Naive B cell (primary cell): ENCODE results near the gene PDCD2. TPM values are rescaled to one million over a fixed set of nuclear protein-coding genes. Genes with fewer than 3 reads are reported as not detected.
"Not testable (repeated sequence)": the region's sequence is repeated elsewhere in the genome, so short reads cannot be mapped to it uniquely, and the experiment has no call there.

Experiments used
- ATAC-seq, 2 donors: fragments of 150-1000 bp; cut with Tn5 transposase; 2 replicates each; pipeline ENCODE4 v1.10.0; 2021; ENCODE audit warnings: low read depth in 2 of 2, mild to moderate bottlenecking in 2 of 2, moderate library complexity in 2 of 2
- DNase-seq: peaks from one replicate; pipeline ENCODE4 v3.0.0; 2022
- H3K27ac Mint-ChIP-seq, 6 donors: one replicate each; pipeline ENCODE4 v1.8.0; 2020 to 2022; ENCODE audit warnings: mild to moderate bottlenecking in 6 of 6, mixed read lengths in 6 of 6, moderate library complexity in 5 of 6, inconsistent platforms in 2 of 6
- H3K27me3 Mint-ChIP-seq, 3 donors: one replicate each; pipeline ENCODE4 v1.8.0; 2021 to 2022; ENCODE audit warnings: mixed read lengths in 3 of 3, mild to moderate bottlenecking in 1 of 3
- H3K36me3 Mint-ChIP-seq, 2 donors: one replicate each; pipeline ENCODE4 v1.8.0; 2020 to 2022; ENCODE audit warnings: mixed read lengths in 2 of 2, inconsistent platforms in 1 of 2, mild to moderate bottlenecking in 1 of 2
- H3K4me1 Mint-ChIP-seq, 3 donors: one replicate each; pipeline ENCODE4 v1.8.0; 2020 to 2022; ENCODE audit warnings: mixed read lengths in 3 of 3, inconsistent platforms in 1 of 3, mild to moderate bottlenecking in 1 of 3, moderate library complexity in 1 of 3
- H3K4me3 Mint-ChIP-seq, 8 donors: one replicate each; pipeline ENCODE4 v1.8.0; 2020 to 2022; ENCODE audit warnings: mild to moderate bottlenecking in 8 of 8, mixed read lengths in 8 of 8, moderate library complexity in 8 of 8, inconsistent platforms in 2 of 8
- H3K9me3 Mint-ChIP-seq, 7 donors: one replicate each; pipeline ENCODE4 v1.8.0; 2020 to 2022; ENCODE audit warnings: mixed read lengths in 7 of 7, mild to moderate bottlenecking in 5 of 7, inconsistent platforms in 2 of 7, moderate library complexity in 1 of 7
- polyA plus RNA-seq, 6 donors: library from polyadenylated mRNA; unstranded; fragments of 300-500 nt; fragmentation: Illumina TruSeq; gene quantifications; one replicate each; pipeline ENCODE4 v1.2.3, GENCODE V29; 2021; ENCODE audit warnings: low read depth in 6 of 6

Gene PDCD2, protein sequence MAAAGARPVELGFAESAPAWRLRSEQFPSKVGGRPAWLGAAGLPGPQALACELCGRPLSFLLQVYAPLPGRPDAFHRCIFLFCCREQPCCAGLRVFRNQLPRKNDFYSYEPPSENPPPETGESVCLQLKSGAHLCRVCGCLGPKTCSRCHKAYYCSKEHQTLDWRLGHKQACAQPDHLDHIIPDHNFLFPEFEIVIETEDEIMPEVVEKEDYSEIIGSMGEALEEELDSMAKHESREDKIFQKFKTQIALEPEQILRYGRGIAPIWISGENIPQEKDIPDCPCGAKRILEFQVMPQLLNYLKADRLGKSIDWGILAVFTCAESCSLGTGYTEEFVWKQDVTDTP
- 100 to 1,000 TPM; 108 to 122 (median 114) TPM for polyA plus RNA-seq

GRCh38 chr6:170584181-170584953 lies at the start of gene PDCD2:
PDCD2 (minus strand) TSS chr6:170584637; CDS start chr6:170584581, 56 bp downstream.
- peak within 1 kb of the TSS; percentile 95 to 98 (median 96) for H3K4me3 Mint-ChIP-seq
- ATAC-seq, result peak; percentile 93 to 94
- H3K27ac Mint-ChIP-seq, result peak within 1 kb of the TSS; percentile 82 to 98 (median 94)

DNA sequence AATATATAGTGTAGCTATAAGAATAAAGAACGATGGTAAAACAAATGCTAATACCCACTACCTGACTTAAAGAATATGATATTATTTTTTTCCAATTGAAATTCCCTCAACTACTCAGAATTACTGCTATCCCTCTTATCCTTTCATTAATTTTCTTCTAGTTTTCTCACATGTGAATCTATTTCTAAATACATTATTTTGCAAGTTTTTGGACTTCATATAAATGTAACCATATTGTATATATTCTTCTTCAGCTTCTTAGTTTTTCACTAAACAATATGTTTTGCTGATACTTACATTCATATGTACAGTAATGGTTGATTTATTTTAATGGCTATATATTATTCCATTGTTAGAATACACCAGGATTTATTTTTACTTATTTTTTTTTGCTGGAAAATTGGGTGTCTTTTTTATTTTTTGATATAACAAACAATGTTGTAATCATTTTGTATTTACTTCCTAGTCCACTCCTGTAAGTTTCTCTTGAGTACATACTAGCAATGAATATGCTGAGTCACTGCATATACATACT lies 31.6 kb upstream of the PDCD2 start:
- H3K27me3 Mint-ChIP-seq, H3K27ac Mint-ChIP-seq, H3K4me1 Mint-ChIP-seq, H3K36me3 Mint-ChIP-seq, DNase-seq, ATAC-seq, H3K4me3 Mint-ChIP-seq, H3K9me3 Mint-ChIP-seq: not testable (repeated sequence)

More at GRCh38 chr6:170584181-170584953, at the start of gene PDCD2:
- H3K9me3 Mint-ChIP-seq, result peaks cover 0 to under 1% (median 0%) of the 10 kb centered on the region in 7 donors
- peaks cover 0 to 8% of the 10 kb centered on the region in 2 donors for H3K36me3 Mint-ChIP-seq
- H3K27me3 Mint-ChIP-seq, result peaks cover 0 to under 1% (median 0%) of the 10 kb centered on the region in 3 donors
- DNase-seq, result peak; percentile 92
- peaks cover 14 to 36% (median 21%) of the 10 kb centered on the region in 3 donors for H3K4me1 Mint-ChIP-seq

GRCh38 chr6:170612256-170612804 lies 27.9 kb upstream of the PDCD2 start:
- H3K36me3 Mint-ChIP-seq, H3K4me1 Mint-ChIP-seq, DNase-seq, H3K27ac Mint-ChIP-seq, H3K9me3 Mint-ChIP-seq: not testable (repeated sequence)
- peak overlapping the region in 5 of 8 donors; percentile 52 to 71 (median 56) for H3K4me3 Mint-ChIP-seq
- peaks cover 30 to 35% (median 35%) of the 10 kb centered on the region in 3 donors for H3K27me3 Mint-ChIP-seq
- ATAC-seq, result peak; percentile 94 to 98

DNA sequence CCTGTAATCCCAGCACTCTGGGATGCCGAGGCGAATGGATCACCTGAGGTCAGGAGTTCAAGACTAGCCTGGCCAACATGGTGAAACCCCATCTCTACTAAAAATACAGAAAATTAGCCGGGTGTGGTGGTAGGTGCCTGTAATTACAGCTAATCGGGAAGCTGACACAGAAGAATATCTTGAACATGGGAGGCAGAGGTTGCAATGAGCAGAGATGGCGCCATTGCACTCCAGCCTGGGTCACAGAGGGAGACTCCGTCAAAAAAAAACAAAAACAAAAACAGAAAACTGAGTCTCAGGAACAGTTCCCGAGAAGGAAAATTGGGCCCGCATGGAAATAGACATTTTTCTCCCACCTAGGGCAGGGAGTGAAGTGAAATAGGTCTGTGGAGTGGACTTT lies 24.8 kb upstream of the PDCD2 start:
- H3K27me3 Mint-ChIP-seq, result peaks cover 50 to 54% (median 54%) of the 10 kb centered on the region in 3 donors
- H3K36me3 Mint-ChIP-seq, DNase-seq, H3K9me3 Mint-ChIP-seq, H3K27ac Mint-ChIP-seq, H3K4me3 Mint-ChIP-seq, H3K4me1 Mint-ChIP-seq, ATAC-seq: not testable (repeated sequence)

DNA sequence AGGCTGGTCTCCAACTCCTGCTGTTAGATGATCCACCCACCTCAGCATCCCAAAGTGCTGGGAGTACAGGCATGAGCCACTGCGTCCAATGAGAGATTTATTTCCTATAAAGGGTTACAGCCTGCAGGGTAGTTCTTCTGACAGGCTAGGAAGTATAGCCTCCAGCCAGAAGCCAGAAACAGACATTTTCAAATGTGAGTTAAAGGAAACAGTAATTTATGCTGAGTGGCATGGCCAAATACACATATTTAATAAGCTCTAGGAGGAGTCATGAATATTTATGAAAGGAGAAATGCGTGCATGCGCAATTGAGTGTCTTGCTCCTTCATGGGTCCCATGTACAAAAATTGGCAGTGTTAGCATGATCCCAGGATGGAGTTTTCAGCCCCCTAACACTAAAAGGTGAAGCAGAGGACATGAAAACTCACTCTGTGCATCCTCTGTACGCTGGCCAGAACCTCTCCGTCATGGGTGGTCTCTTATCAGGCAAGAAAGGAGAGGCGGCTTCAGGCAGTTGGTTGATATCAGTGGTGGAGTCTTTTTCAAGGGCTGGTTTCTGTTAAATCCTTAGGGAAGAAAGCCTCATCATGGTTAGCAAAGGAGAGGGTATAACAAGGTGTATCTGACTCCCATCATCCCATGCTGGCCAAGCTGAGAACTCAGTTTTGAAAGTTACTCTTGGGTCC lies 21.3 kb upstream of the PDCD2 start:
- H3K4me1 Mint-ChIP-seq, result no peaks in the 10 kb centered on the region
- no peaks in the 10 kb centered on the region for H3K36me3 Mint-ChIP-seq
- peaks cover 0 to 5% (median 2%) of the 10 kb centered on the region in 7 donors for H3K9me3 Mint-ChIP-seq
- DNase-seq (no peak), ATAC-seq (no peak)
- peaks cover 50 to 61% (median 58%) of the 10 kb centered on the region in 3 donors for H3K27me3 Mint-ChIP-seq
- H3K4me3 Mint-ChIP-seq, result no peak overlapping the region
- no peak overlapping the region for H3K27ac Mint-ChIP-seq

GRCh38 chr6:170597278-170597677 lies 12.8 kb upstream of the PDCD2 start:
- ATAC-seq (no peak), DNase-seq (no peak)
- Mint-ChIP-seq H3K4me3 (no peak overlapping the region), H3K4me1 (no peaks in the 10 kb centered on the region), H3K9me3 (peaks cover 5 to 27% (median 15%) of the 10 kb centered on the region in 7 donors), H3K27ac (no peak overlapping the region), H3K36me3 (peaks cover 8 to 14% of the 10 kb centered on the region in 2 donors), H3K27me3 (peaks cover 34 to 39% (median 36%) of the 10 kb centered on the region in 3 donors)

DNA sequence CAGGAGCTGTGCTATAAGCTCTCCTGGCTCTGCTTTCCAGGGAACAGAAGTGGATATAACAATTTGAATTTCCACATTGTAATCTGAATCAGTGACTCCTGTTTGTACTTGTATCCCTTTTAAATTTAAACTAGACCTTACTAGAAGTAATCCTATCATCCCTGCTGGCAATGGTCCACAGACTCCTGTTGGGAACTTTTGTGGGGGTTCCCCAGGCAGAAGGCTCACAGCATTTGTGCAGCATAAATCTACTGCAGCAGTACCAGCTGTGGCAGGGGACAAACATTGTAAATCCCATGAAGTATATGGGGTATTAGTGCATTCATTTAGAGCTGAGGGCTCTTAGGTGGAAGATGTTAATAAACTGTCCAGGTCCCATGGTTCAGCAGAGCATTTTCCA lies 12.0 kb upstream of the PDCD2 start:
- Mint-ChIP-seq H3K36me3 (peaks cover 16 to 23% of the 10 kb centered on the region in 2 donors), H3K9me3 (peaks cover 12 to 36% (median 23%) of the 10 kb centered on the region in 7 donors), H3K4me1 (no peaks in the 10 kb centered on the region), H3K27me3 (peaks cover 38 to 45% (median 43%) of the 10 kb centered on the region in 3 donors), H3K4me3 (no peak overlapping the region), H3K27ac (no peak overlapping the region)
- ATAC-seq (no peak), DNase-seq (no peak)

- peaks cover 27 to 34% of the 10 kb centered on the region in 2 donors for H3K36me3 Mint-ChIP-seq
- DNase-seq (no peak), ATAC-seq (no peak)
- H3K27me3 Mint-ChIP-seq, result peaks cover 25 to 42% (median 41%) of the 10 kb centered on the region in 3 donors
- no peak overlapping the region for H3K27ac Mint-ChIP-seq
- H3K9me3 Mint-ChIP-seq, result peaks cover 18 to 57% (median 35%) of the 10 kb centered on the region in 7 donors
- no peak overlapping the region for H3K4me3 Mint-ChIP-seq
- no peaks in the 10 kb centered on the region for H3K4me1 Mint-ChIP-seq
These were observed 6.3 kb upstream of the PDCD2 start for GRCh38 chr6:170590725-170591124.

- H3K36me3 Mint-ChIP-seq, result peaks cover 0 to 8% of the 10 kb centered on the region in 2 donors
- ATAC-seq, result no peak
- peaks cover 0 to 7% (median 1%) of the 10 kb centered on the region in 7 donors for H3K9me3 Mint-ChIP-seq
- H3K4me3 Mint-ChIP-seq, result peak overlapping the region; percentile 95 to 98 (median 96)
- H3K27ac Mint-ChIP-seq, result peak overlapping the region; percentile 82 to 98 (median 93)
- peaks cover 0 to 7% (median 5%) of the 10 kb centered on the region in 3 donors for H3K27me3 Mint-ChIP-seq
- DNase-seq, result no peak
- H3K4me1 Mint-ChIP-seq, result peaks cover 14 to 36% (median 21%) of the 10 kb centered on the region in 3 donors
These were observed 589 bp upstream of the PDCD2 start for GRCh38 chr6:170584954-170585498.

DNA sequence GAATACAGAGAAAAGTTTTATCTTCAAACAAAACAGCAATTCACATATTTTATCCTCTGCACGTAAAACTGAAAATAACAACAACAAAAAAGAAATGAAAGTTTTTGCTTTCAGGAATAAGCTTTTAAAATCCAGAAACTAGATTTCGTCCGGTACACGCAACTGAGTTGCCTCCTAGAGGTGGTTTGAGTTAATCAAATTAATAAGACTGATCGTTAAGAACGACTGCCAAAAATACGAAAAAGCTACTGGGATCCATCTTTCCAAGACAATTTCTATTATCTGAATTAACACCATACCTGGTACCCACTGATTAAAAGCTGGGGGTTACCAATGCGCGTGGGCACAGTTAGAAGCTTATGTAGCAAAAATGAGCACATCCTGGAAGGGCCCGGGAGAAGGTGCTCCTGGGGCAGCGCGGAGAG lies 669 bp downstream of the PDCD2 start:
- ATAC-seq, result no peak
- Mint-ChIP-seq H3K36me3 (peaks cover 0 to 11% of the 10 kb centered on the region in 2 donors), H3K9me3 (no peaks in the 10 kb centered on the region), H3K4me3 (peak overlapping the region; percentile 94 to 98 (median 96)), H3K27ac (peak overlapping the region; percentile 79 to 96 (median 93)), H3K27me3 (no peaks in the 10 kb centered on the region), H3K4me1 (peaks cover 14 to 36% (median 21%) of the 10 kb centered on the region in 3 donors)
- DNase-seq, result no peak

DNA sequence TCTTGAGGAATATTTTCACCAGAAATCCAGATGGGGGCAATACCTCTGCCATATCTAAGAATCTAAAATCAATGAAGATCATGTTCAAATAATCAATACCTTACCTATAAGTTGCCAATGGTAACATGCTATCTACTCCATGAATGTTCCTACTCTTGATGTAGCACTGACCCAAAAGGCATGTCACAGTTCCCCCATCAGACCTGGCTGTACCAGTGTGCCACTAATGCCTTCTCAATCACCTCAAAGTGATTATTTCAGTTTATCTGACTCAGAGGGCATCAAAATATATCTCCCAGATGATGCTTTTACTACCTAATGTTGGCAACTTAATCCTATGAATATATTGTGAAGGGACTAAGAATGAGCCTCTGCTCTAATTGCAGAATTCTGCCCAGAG lies 5.5 kb downstream of the PDCD2 start:
- Mint-ChIP-seq H3K9me3 (no peaks in the 10 kb centered on the region), H3K27ac (peak overlapping the region in 2 of 6 donors; percentile 8 to 30), H3K4me3 (no peak overlapping the region), H3K36me3 (peaks cover 0 to 16% of the 10 kb centered on the region in 2 donors), H3K4me1 (peaks cover 5 to 24% (median 14%) of the 10 kb centered on the region in 3 donors), H3K27me3 (no peaks in the 10 kb centered on the region)
- ATAC-seq (no peak), DNase-seq (no peak)

GRCh38 chr6:170575250-170575649 lies 9.2 kb downstream of the PDCD2 start:
- Mint-ChIP-seq H3K36me3 (peaks cover 9 to 11% of the 10 kb centered on the region in 2 donors), H3K9me3 (no peaks in the 10 kb centered on the region), H3K27ac (peak overlapping the region in 1 of 6 donors; percentile 44), H3K4me1 (peaks cover 0 to 2% (median 0%) of the 10 kb centered on the region in 3 donors), H3K27me3 (no peaks in the 10 kb centered on the region), H3K4me3 (no peak overlapping the region)
- ATAC-seq, result no peak
- no peak for DNase-seq
